Cardiac ventricle fibroblast (primary cell): ENCODE measurements around the gene HAND2. TPM values are rescaled to one million over a fixed set of nuclear protein-coding genes. Genes with fewer than 3 reads are reported as not detected.

ENCODE experiments used
- total RNA-seq: library from RNA; depleted of rRNA; stranded (reverse); fragments of >200 nt; gene quantifications from 2 replicates; pipeline ENCODE4 v1.2.3, GENCODE V29; 2015

Gene HAND2
- 14.4 and 15.3 TPM in 2 replicates for total RNA-seq

GRCh38 chr4:173529477-173530325 is at the start of gene HAND2:
HAND2 (minus strand) TSS chr4:173530229; CDS start chr4:173529289, 940 bp downstream.

Other genes starting within 250 kb of the HAND2 start
- gene HMGB2, start 195.9 kb downstream of the HAND2 start, total RNA-seq: 28.9 and 31.0 TPM in 2 replicates
- 14.7 and 33.8 TPM in 2 replicates for gene SAP30, start 159.3 kb downstream of the HAND2 start, total RNA-seq
- 0.10 and 0.25 TPM in 2 replicates for gene SCRG1, start 131.1 kb downstream of the HAND2 start, total RNA-seq